SK-N-SH (cell line): ENCODE measurements around the gene PKNOX2. TPM values are rescaled to one million over a fixed set of nuclear protein-coding genes. Genes with fewer than 3 reads are reported as not detected.

Source experiments
- CTCF ChIA-PET: fragments of 300-600, 350-600 bp; formaldehyde crosslinking; extraction: SDS; loops from one replicate; lab custom pipeline; 2021; lab: Yijun Ruan, JAX
- POLR2A ChIA-PET: fragments of 350-600 bp; sonication (Branson Sonifier 250); formaldehyde crosslinking; extraction: SDS; loops from one replicate; lab custom pipeline; 2020; ENCODE audit warnings: antibody characterized with exemption, inconsistent platforms; lab: Yijun Ruan, JAX
- DNase-seq: peaks from one replicate; pipeline ENCODE4 v3.0.0; 2012
- H2AFZ ChIP-seq: fragments of 200-600 bp; sonication (generic); 2 replicates; pipeline ENCODE4 v1.8.1; 2016; ENCODE audit warnings: antibody characterized with exemption, mild to moderate bottlenecking, low read depth
- H3F3A ChIP-seq: fragments of 200-600 bp; sonication (generic); replicated peaks from 2 replicates; pipeline ENCODE3; 2016; ENCODE audit warnings: antibody characterized with exemption, mild to moderate bottlenecking; ENCODE audit not compliant: insufficient read depth
- H3K27ac ChIP-seq, 2 experiments: fragments of 200-500 bp in 1 of 2; fragments of 200-600 bp in 1 of 2; sonication (Bioruptor generic) in 1 of 2; sonication (generic), shearing (Covaris generic) in 1 of 2; 2 replicates each; pipeline versions ENCODE4 v1.5.1 to v1.6.1; 2014 to 2016; ENCODE audit warnings: low read depth in 2 of 2, inconsistent platforms in 1 of 2, low read length in 1 of 2, mild to moderate bottlenecking in 1 of 2, mixed read lengths in 1 of 2
- H3K27me3 ChIP-seq: fragments of 200-600 bp; sonication (generic), shearing (Covaris generic); 2 replicates; pipeline ENCODE4 v1.6.1; 2016; ENCODE audit warnings: mixed run types; ENCODE audit not compliant: insufficient read depth
- H3K36me3 ChIP-seq, 2 experiments: fragments of 200-500 bp in 1 of 2; fragments of 200-600 bp in 1 of 2; sonication (Bioruptor generic) in 1 of 2; sonication (generic) in 1 of 2; replicated peaks in 1 of 2; 2 replicates each; pipeline versions ENCODE3 to v1.5.1; 2014 to 2016; ENCODE audit warnings: low read length in 1 of 2, mild to moderate bottlenecking in 1 of 2; ENCODE audit not compliant: insufficient read depth in 2 of 2, control insufficient read depth in 1 of 2
- H3K4me1 ChIP-seq, 2 experiments: fragments of 200-500 bp in 1 of 2; fragments of 200-600 bp in 1 of 2; sonication (Bioruptor generic) in 1 of 2; sonication (generic), shearing (Covaris generic) in 1 of 2; 2 replicates each; pipeline versions ENCODE4 v1.5.1 to v1.6.1; 2014 to 2016; ENCODE audit warnings: low read depth in 1 of 2, low read length in 1 of 2, mixed run types in 1 of 2; ENCODE audit not compliant: insufficient read depth in 2 of 2, control insufficient read depth in 1 of 2
- H3K4me2 ChIP-seq: fragments of 200-600 bp; sonication (generic), shearing (Covaris generic); 2 replicates; pipeline ENCODE4 v1.6.1; 2017; ENCODE audit warnings: mixed run types
- H3K4me3 ChIP-seq, 2 experiments: fragments of 200-500 bp in 1 of 2; fragments of 200-600 bp in 1 of 2; sonication (Bioruptor generic) in 1 of 2; sonication (generic), shearing (Covaris generic) in 1 of 2; 2 replicates each; pipeline versions ENCODE4 v1.5.1 to v1.8.1; 2014 to 2016; ENCODE audit warnings: low read depth in 2 of 2, inconsistent platforms in 1 of 2, low read length in 1 of 2, mild to moderate bottlenecking in 1 of 2, mixed read lengths in 1 of 2, moderate library complexity in 1 of 2
- H3K79me2 ChIP-seq: fragments of 200-600 bp; sonication (generic); 2 replicates; pipeline ENCODE4 v1.8.1; 2017; ENCODE audit warnings: mild to moderate bottlenecking; ENCODE audit not compliant: insufficient read depth
- H3K9ac ChIP-seq: fragments of 200-600 bp; sonication (generic); 2 replicates; pipeline ENCODE4 v1.6.1; 2017; ENCODE audit warnings: mixed run types
- H3K9me2 ChIP-seq: fragments of 200-600 bp; sonication (generic); 2 replicates; pipeline ENCODE4 v1.6.1; 2017; ENCODE audit warnings: mixed run types
- H3K9me3 ChIP-seq: fragments of 200-600 bp; sonication (generic); 2 replicates; pipeline ENCODE4 v1.6.1; 2017; ENCODE audit warnings: mixed run types, mild to moderate bottlenecking, moderate library complexity
- H4K20me1 ChIP-seq: fragments of 200-600 bp; sonication (generic); 2 replicates; pipeline ENCODE4 v1.6.1; 2017; ENCODE audit warnings: mild to moderate bottlenecking, mixed run types; ENCODE audit not compliant: insufficient read depth
- ELF1 ChIP-seq: IDR thresholded peaks from 2 replicates; pipeline ENCODE4 v1.4.0; 2012
- EP300 ChIP-seq, 2 experiments: IDR thresholded peaks; 2 replicates each; pipeline versions ENCODE4 v1.4.0 to v1.6.1; 2012; ENCODE audit warnings: borderline replicate concordance in 1 of 2, low read depth in 1 of 2, low read length in 1 of 2
- FOSL2 ChIP-seq: IDR thresholded peaks from 2 replicates; pipeline ENCODE4 v1.4.0; 2012; ENCODE audit warnings: low read depth, mild to moderate bottlenecking, moderate library complexity, borderline replicate concordance
- FOXJ3 ChIP-seq: sonication (generic); formaldehyde crosslinking; IDR thresholded peaks from 2 replicates; pipeline ENCODE4 v1.5.1; 2020; ENCODE audit warnings: mild to moderate bottlenecking, missing genetic modification reagents
- FOXM1 ChIP-seq: IDR thresholded peaks from 2 replicates; pipeline ENCODE4 v1.4.0; 2012; ENCODE audit warnings: low read depth, mild to moderate bottlenecking
- GABPA ChIP-seq: IDR thresholded peaks from 2 replicates; pipeline ENCODE4 v1.4.0; 2012; ENCODE audit warnings: low read depth, mild to moderate bottlenecking
- GATA2 ChIP-seq: sonication (generic); formaldehyde crosslinking; IDR thresholded peaks from 2 replicates; pipeline ENCODE4 v1.5.0; 2020; ENCODE audit warnings: mild to moderate bottlenecking, missing genetic modification reagents
- MXI1 ChIP-seq: IDR thresholded peaks from 2 replicates; pipeline ENCODE4 v1.6.1; 2012; ENCODE audit warnings: mild to moderate bottlenecking, low read depth, low read length, improper control_type of control experiment
- NFIC ChIP-seq: IDR thresholded peaks from 2 replicates; pipeline ENCODE4 v1.4.0; 2012; ENCODE audit warnings: borderline replicate concordance
- NRF1 ChIP-seq: IDR thresholded peaks from 2 replicates; pipeline ENCODE4 v1.6.1; 2012; ENCODE audit warnings: low read depth, mild to moderate bottlenecking, low read length
- RAD21 ChIP-seq: IDR thresholded peaks from 2 replicates; pipeline ENCODE4 v1.6.1; 2012; ENCODE audit warnings: mild to moderate bottlenecking, low read length
- RCOR1 ChIP-seq: fragments of 150-350 bp; IDR thresholded peaks from 2 replicates; pipeline ENCODE4 v1.6.1; 2017; ENCODE audit warnings: antibody characterized with exemption, low read length
- RFX5 ChIP-seq: IDR thresholded peaks from 2 replicates; pipeline ENCODE4 v1.6.1; 2012; ENCODE audit warnings: mild to moderate bottlenecking, improper control_type of control experiment, low read length
- SIN3A ChIP-seq: IDR thresholded peaks from 2 replicates; pipeline ENCODE4 v1.6.1; 2012; ENCODE audit warnings: low read depth, mild to moderate bottlenecking, low read length, moderate library complexity, borderline replicate concordance
- SMC3 ChIP-seq: IDR thresholded peaks from 2 replicates; pipeline ENCODE4 v1.6.1; 2012; ENCODE audit warnings: low read depth, low read length, improper control_type of control experiment
- YY1 ChIP-seq: IDR thresholded peaks from 2 replicates; pipeline ENCODE4 v1.4.0; 2012; ENCODE audit warnings: low read depth, mild to moderate bottlenecking
- WGBS: methylation state at CpG from one replicate; pipeline ENCODE4 v1.1.6; 2017; ENCODE audit warnings: low lambda C conversion rate; 5-methylcytosine and 5-hydroxymethylcytosine counted together
- polyA plus RNA-seq, 3 experiments: library from polyadenylated mRNA; depleted of rRNA; stranded (reverse); fragments of >200 nt; gene quantifications; 2 replicates each; pipeline ENCODE4 v1.2.3, GENCODE V29; 2012
- TF ChIP-seq, protein P1 (sequence below): IDR thresholded peaks from 2 replicates; pipeline ENCODE4 v1.6.1; 2012; ENCODE audit warnings: mild to moderate bottlenecking, low read depth, low read length, moderate library complexity
- TF ChIP-seq, protein P2 (sequence below): fragments of 150-350 bp; IDR thresholded peaks from 2 replicates; pipeline ENCODE4 v1.6.1; 2016; ENCODE audit warnings: mild to moderate bottlenecking, low read depth, low read length
- TF ChIP-seq, protein P3 (sequence below): IDR thresholded peaks from 2 replicates; pipeline ENCODE4 v1.4.0; 2012; ENCODE audit warnings: low read depth, borderline replicate concordance
- TF ChIP-seq, protein P4 (sequence below): IDR thresholded peaks from 2 replicates; pipeline ENCODE4; 2012

The PKNOX2 gene
- polyA plus RNA-seq, 1 of the 3 experiments (the other 2 are of a cell fraction), result 0.02 TPM

DNA sequence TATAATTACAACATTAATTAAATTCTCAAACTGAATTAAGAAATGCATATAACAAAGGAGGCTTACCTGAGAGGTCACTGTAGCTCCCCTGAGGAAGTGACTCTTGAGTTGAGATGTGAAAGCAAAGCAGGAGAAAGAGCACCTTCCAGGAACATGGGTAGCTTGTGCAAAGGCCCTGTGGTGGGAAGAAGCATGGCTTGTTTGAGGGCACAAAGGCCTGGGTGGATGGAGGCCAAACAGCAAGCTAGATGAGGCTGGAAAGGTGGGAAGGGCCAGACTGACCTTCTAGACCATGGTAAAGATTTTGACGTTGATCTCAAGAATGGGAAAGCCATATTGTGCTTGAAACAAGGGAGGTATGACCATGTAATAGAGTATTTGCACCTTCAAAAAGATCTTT is 155.1 kb downstream of the PKNOX2 start (continued):
- TF ChIP-seq, protein P1, sequence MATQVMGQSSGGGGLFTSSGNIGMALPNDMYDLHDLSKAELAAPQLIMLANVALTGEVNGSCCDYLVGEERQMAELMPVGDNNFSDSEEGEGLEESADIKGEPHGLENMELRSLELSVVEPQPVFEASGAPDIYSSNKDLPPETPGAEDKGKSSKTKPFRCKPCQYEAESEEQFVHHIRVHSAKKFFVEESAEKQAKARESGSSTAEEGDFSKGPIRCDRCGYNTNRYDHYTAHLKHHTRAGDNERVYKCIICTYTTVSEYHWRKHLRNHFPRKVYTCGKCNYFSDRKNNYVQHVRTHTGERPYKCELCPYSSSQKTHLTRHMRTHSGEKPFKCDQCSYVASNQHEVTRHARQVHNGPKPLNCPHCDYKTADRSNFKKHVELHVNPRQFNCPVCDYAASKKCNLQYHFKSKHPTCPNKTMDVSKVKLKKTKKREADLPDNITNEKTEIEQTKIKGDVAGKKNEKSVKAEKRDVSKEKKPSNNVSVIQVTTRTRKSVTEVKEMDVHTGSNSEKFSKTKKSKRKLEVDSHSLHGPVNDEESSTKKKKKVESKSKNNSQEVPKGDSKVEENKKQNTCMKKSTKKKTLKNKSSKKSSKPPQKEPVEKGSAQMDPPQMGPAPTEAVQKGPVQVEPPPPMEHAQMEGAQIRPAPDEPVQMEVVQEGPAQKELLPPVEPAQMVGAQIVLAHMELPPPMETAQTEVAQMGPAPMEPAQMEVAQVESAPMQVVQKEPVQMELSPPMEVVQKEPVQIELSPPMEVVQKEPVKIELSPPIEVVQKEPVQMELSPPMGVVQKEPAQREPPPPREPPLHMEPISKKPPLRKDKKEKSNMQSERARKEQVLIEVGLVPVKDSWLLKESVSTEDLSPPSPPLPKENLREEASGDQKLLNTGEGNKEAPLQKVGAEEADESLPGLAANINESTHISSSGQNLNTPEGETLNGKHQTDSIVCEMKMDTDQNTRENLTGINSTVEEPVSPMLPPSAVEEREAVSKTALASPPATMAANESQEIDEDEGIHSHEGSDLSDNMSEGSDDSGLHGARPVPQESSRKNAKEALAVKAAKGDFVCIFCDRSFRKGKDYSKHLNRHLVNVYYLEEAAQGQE, result no peak
- TF ChIP-seq FOSL2 (no peak), NRF1 (no peak), SIN3A (no peak), ELF1 (no peak)

DNA sequence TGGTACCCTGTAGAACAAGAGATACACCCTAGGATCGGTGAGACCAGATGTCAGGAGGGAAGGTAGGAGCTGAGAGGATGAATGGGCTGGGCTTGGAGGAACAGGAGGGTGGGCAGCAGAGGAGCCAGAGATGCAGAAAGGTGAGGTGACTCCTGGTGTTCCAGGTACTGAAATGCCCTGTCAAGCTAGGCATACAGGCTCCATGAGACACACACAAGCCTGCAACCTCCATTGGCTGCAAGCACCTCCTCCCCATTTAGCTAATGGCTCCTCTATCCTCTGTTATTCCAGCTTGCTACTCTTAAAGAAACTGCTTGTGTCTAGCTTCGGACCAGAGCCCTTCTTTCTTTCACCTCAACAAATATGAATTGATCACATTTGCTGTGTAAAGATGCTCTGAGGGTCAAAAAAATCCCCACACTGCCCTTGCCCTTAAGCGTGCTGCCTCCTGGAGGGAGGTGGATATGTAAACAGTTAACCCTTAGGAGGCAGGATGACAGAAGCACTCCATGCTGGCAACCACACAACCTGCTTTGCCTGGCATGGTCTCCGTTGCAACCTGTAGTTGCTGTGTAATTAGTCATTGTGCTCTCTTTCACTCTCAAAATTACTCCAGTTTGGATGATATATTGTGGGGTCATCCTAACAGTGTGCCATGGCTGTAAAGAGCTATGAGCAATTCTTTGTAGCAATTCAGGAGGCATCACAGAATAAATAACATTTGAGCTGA is 156.0 kb downstream of the PKNOX2 start:
- no peak overlapping the region for H3K4me2 ChIP-seq
- H3K9me3 ChIP-seq, result no peaks in the 10 kb centered on the region
- no peaks in the 10 kb centered on the region for H3K79me2 ChIP-seq
- no peak overlapping the region for H3K27ac ChIP-seq
- CTCF ChIA-PET, result interaction anchor here (1.2 to 1.9 kb wide), 3 partner anchors 26 to 109 kb away, joined by 3 to 8 read pairs (median 5); no protein-coding TSS in a partner anchor
- POLR2A ChIA-PET, result no interaction called here
- H4K20me1 ChIP-seq, result no peaks in the 10 kb centered on the region
- no peaks in the 10 kb centered on the region for H3F3A ChIP-seq
- H3K4me1 ChIP-seq, result peaks cover 0 to 5% of the 10 kb centered on the region in 2 experiments; a peak in 1 of 4 replicates
- DNase-seq, result no peak
- no peaks in the 10 kb centered on the region; the same call in 1 of the 2 replicates for H3K27me3 ChIP-seq
- no peak overlapping the region for H2AFZ ChIP-seq
- 26% methylated on average over 4 of the region's 4 CpGs for WGBS
- TF ChIP-seq, protein P2, sequence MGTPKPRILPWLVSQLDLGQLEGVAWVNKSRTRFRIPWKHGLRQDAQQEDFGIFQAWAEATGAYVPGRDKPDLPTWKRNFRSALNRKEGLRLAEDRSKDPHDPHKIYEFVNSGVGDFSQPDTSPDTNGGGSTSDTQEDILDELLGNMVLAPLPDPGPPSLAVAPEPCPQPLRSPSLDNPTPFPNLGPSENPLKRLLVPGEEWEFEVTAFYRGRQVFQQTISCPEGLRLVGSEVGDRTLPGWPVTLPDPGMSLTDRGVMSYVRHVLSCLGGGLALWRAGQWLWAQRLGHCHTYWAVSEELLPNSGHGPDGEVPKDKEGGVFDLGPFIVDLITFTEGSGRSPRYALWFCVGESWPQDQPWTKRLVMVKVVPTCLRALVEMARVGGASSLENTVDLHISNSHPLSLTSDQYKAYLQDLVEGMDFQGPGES, result no peak
- no peak for TF ChIP-seq RFX5
- TF ChIP-seq RCOR1, result no peak
- TF ChIP-seq, protein P3, sequence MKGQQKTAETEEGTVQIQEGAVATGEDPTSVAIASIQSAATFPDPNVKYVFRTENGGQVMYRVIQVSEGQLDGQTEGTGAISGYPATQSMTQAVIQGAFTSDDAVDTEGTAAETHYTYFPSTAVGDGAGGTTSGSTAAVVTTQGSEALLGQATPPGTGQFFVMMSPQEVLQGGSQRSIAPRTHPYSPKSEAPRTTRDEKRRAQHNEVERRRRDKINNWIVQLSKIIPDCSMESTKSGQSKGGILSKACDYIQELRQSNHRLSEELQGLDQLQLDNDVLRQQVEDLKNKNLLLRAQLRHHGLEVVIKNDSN, result no peak
- TF ChIP-seq RAD21, result no peak
- TF ChIP-seq FOXJ3 (CRISPR knock-in tag), result no peak
- no peak for TF ChIP-seq NFIC
- TF ChIP-seq FOSL2, result no peak
- no peak for TF ChIP-seq NRF1
- TF ChIP-seq SIN3A, result no peak
- TF ChIP-seq GABPA, result no peak
- no peak for TF ChIP-seq MXI1
- no peak for TF ChIP-seq EP300 (IDR thresholded peaks at IDR 0.05; ENCODE audit: borderline replicate concordance in 1 of 2, low read depth in 1 of 2, low read length in 1 of 2)
- TF ChIP-seq GATA2, result no peak
- TF ChIP-seq, protein P1, result no peak
- no peak for TF ChIP-seq YY1
- TF ChIP-seq, protein P4, sequence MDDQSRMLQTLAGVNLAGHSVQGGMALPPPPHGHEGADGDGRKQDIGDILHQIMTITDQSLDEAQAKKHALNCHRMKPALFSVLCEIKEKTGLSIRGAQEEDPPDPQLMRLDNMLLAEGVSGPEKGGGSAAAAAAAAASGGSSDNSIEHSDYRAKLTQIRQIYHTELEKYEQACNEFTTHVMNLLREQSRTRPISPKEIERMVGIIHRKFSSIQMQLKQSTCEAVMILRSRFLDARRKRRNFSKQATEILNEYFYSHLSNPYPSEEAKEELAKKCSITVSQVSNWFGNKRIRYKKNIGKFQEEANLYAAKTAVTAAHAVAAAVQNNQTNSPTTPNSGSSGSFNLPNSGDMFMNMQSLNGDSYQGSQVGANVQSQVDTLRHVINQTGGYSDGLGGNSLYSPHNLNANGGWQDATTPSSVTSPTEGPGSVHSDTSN, result no peak
- TF ChIP-seq FOXM1, result no peak
- no peak for TF ChIP-seq SMC3
- no peaks in the 10 kb centered on the region for H3K9me2 ChIP-seq
- no peak overlapping the region for H3K4me3 ChIP-seq
- H3K9ac ChIP-seq, result no peak overlapping the region
- H3K36me3 ChIP-seq, result no peaks in the 10 kb centered on the region
